Left lung (tissue), 10 donors: ENCODE data around the gene RERE. TPM values are rescaled to one million over a fixed set of nuclear protein-coding genes. Genes with fewer than 3 reads are reported as not detected.

ENCODE experiments used
- ATAC-seq: fragments of 200-7000 bp; cut with Tn5 transposase; one replicate; pipeline ENCODE4 v1.9.1; 2020; ENCODE audit warnings: moderate library complexity
- DNase-seq, 4 donors: peaks; one replicate each; pipeline ENCODE4 v3.0.0-alpha.2; 2013 to 2020
- H3K27ac ChIP-seq, 2 donors: fragments of 200-600 bp; sonication (generic) in 1 of 2; one replicate each; pipeline versions ENCODE4 v1.5.0 to v1.8.0; 2020 to 2021
- H3K27me3 ChIP-seq, 2 donors: fragments of 200-600 bp; sonication (generic) in 1 of 2; one replicate each; pipeline versions ENCODE4 v1.5.0 to v1.8.0; 2020 to 2021
- H3K36me3 ChIP-seq, 2 donors: fragments of 200-600 bp; sonication (generic) in 1 of 2; one replicate each; pipeline versions ENCODE4 v1.5.0 to v1.8.0; 2020 to 2021
- H3K4me1 ChIP-seq, 2 donors: fragments of 200-600 bp; one replicate each; pipeline ENCODE4 v1.8.0; 2021
- H3K4me3 ChIP-seq, 2 donors: fragments of 200-600 bp; sonication (generic) in 1 of 2; one replicate each; pipeline versions ENCODE4 v1.5.0 to v1.8.0; 2020 to 2021; ENCODE audit warnings: mild to moderate bottlenecking in 1 of 2
- H3K9me3 ChIP-seq, 2 donors: fragments of 200-600 bp; sonication (generic) in 1 of 2; one replicate each; pipeline versions ENCODE4 v1.5.0 to v1.8.0; 2020 to 2021
- CTCF ChIP-seq, 2 donors: fragments of 200-600 bp; sonication (generic) in 1 of 2; IDR thresholded peaks; one replicate each; pipeline versions ENCODE4 v1.5.0 to v1.8.0; 2021; ENCODE audit warnings: antibody characterized with exemption in 2 of 2
- intact Hi-C, 2 donors: fragments of 100-400 bp; cut with DNase I; formaldehyde crosslinking; loops; one replicate each; pipeline versions ENCODE4 v1.11.2 to v1.14.2; 2022
- polyA plus RNA-seq, 6 donors: library from polyadenylated mRNA; unstranded; fragments of 120-200 nt; gene quantifications; one replicate each; pipeline ENCODE4 v1.2.1, GENCODE V29; 2013; ENCODE audit not compliant: insufficient read length in 6 of 6
- total RNA-seq, 2 donors: library from RNA; stranded (reverse); fragmentation: NEBNext Ultra II Directional; extraction: Animal tissue kit (Norgen Biotek cat#: 25700); gene quantifications; one replicate each; pipeline ENCODE4 v1.2.1, GENCODE V29; 2021
- donor health status: DM: no; HTN: yes; CAD: no.
- donor health status: DM: no; HTN: no; CAD: no.

Gene RERE
- total and polyA plus RNA-seq, 8 donors: 73.3 to 135 (median 130) TPM

GRCh38 chr1:8746554-8746953, 70.9 kb downstream of the RERE start:
- Histone ChIP-seq H3K4me1 (no peaks in the 10 kb centered on the region), H3K4me3 (no peak overlapping the region), H3K9me3 (no peaks in the 10 kb centered on the region), H3K27ac (no peak overlapping the region), H3K36me3 (no peaks in the 10 kb centered on the region), H3K27me3 (no peaks in the 10 kb centered on the region)
- TF ChIP-seq CTCF (IDR thresholded peaks at IDR 0.05): no peak
- intact Hi-C loops: no loop called here
- DNase-seq: no peak
- ATAC-seq: no peak

DNA sequence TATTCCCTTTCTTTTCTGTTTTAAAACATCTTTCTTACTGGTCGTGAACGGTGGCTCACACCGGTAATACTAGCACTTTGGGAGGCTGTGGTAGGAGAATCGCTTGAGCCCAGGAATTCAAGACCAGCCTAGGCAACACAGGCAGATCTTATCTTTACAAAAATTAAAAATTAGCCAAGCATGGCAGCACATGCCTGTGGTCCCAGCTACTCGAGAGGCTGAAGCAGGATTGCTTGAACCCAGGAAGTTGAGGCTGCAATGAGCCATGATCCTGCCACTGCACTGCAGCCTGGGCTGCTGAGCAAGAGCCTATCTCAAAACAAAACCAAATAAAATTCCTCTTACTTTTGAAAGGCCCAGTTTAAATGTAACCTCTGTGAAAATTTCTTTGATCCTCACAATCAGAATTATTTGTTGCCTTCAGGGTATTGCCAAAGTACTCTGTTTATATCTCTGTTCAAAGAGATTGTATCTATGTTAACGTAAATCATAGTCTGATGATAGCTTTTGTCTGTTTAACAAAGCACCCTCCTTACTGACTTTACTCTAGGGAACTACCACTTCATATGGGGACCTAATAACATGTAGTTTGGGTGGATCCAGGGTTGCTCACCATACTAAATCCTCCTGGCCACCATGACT, 71.6 kb downstream of the RERE start:
- H3K27me3 ChIP-seq: no peaks in the 10 kb centered on the region
- ATAC-seq (no peak), DNase-seq (no peak)
- no peak overlapping the region for H3K4me3 ChIP-seq
- no peak for TF ChIP-seq CTCF (IDR thresholded peaks at IDR 0.05)
- no peaks in the 10 kb centered on the region for H3K36me3 ChIP-seq
- no peak overlapping the region for H3K27ac ChIP-seq
- intact Hi-C loops: no loop called here
- no peaks in the 10 kb centered on the region for H3K4me1 ChIP-seq
- H3K9me3 ChIP-seq: no peaks in the 10 kb centered on the region

GRCh38 chr1:8745346-8745745, 72.1 kb downstream of the RERE start:
- Histone ChIP-seq H3K36me3 (no peaks in the 10 kb centered on the region), H3K4me3 (no peak overlapping the region), H3K4me1 (no peaks in the 10 kb centered on the region), H3K27me3 (no peaks in the 10 kb centered on the region), H3K9me3 (no peaks in the 10 kb centered on the region), H3K27ac (no peak overlapping the region)
- DNase-seq: no peak
- intact Hi-C loops: no loop called here
- no peak for TF ChIP-seq CTCF (IDR thresholded peaks at IDR 0.05)
- no peak for ATAC-seq

GRCh38 chr1:8742022-8742924, 75.2 kb downstream of the RERE start:
- no peaks in the 10 kb centered on the region for H3K36me3 ChIP-seq
- no peak for ATAC-seq
- no peak for DNase-seq
- H3K4me3 ChIP-seq: no peak overlapping the region
- H3K4me1 ChIP-seq: no peaks in the 10 kb centered on the region
- H3K27ac ChIP-seq: no peak overlapping the region
- H3K27me3 ChIP-seq: no peaks in the 10 kb centered on the region
- intact Hi-C loops: no loop called here
- no peak for TF ChIP-seq CTCF (IDR thresholded peaks at IDR 0.05)
- H3K9me3 ChIP-seq: peaks cover 0 to 6% of the 10 kb centered on the region in 2 donors

DNA sequence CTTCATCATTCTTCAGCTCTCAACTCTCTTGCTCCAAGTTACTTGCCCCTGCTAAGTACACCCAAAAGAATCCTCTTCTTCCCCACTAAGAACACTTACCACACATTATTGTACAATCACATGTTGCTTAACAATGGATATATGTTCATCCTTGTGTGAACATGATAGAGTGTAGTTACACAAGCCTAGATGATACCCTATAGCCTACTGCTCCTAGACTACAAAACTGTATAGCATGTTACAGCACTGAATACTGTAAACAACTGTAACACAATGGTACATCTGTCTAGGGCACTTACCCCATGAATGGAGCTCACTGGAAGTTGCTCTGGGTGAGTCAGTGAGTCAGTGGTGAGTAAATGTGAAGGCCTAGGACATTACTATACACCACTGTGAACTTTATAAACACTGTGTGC, 77.4 kb downstream of the RERE start:
- no peaks in the 10 kb centered on the region for H3K36me3 ChIP-seq
- no peaks in the 10 kb centered on the region for H3K27me3 ChIP-seq
- no peak for ATAC-seq
- H3K9me3 ChIP-seq: peaks cover 0 to 6% of the 10 kb centered on the region in 2 donors
- intact Hi-C loops: no loop called here
- DNase-seq: no peak
- no peaks in the 10 kb centered on the region for H3K4me1 ChIP-seq
- no peak overlapping the region for H3K4me3 ChIP-seq
- TF ChIP-seq CTCF (IDR thresholded peaks at IDR 0.05): no peak
- H3K27ac ChIP-seq: no peak overlapping the region
